ENCODE measurements around the gene ENOSF1.
"Not testable (repeated sequence)": the region's sequence is repeated elsewhere in the genome, so short reads cannot be mapped to it uniquely, and the experiment has no call there.

ENOSF1 gene

DNA sequence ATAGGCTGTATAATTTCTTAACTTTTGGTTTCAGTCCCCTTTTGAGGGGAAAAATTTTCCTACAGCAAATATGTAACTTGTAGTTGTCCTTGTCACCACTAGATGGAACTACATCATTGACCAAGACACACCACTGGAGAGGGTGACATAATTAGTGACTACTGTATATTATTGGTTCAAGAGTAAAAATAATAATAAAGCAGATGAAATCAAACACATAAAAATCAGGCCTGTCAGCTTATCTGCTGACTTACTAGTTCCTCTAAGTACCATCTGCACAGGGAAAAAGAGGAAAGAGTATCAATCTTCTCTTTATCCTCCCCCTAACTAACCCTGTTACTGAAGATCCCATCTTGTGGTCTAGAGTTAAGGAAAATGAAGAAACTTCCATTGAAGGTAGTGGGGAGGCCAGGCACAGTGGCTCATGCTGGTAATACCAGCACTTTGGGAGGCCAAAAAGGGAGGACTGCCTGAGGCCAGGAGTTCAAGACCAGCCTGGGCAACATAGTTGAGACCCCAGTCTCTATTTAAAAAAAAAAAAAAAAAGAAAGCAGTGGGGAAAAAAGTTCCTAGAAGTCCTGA is 29.6 kb upstream of the ENOSF1 start:
- Histone ChIP-seq H3K36me3 (peaks cover 35% of the 10 kb centered on the region), H3K9me3 (ENCODE audit: severe bottlenecking) (no peaks in the 10 kb centered on the region), H3K27me3 (ENCODE audit: insufficient read depth, low read depth, severe bottlenecking) (no peaks in the 10 kb centered on the region), H3K4me3 (ENCODE audit: low read depth, low read length) (no peak overlapping the region), H3K27ac (no peak overlapping the region)
- no peak for DNase-seq
- TF ChIP-seq, protein P1, sequence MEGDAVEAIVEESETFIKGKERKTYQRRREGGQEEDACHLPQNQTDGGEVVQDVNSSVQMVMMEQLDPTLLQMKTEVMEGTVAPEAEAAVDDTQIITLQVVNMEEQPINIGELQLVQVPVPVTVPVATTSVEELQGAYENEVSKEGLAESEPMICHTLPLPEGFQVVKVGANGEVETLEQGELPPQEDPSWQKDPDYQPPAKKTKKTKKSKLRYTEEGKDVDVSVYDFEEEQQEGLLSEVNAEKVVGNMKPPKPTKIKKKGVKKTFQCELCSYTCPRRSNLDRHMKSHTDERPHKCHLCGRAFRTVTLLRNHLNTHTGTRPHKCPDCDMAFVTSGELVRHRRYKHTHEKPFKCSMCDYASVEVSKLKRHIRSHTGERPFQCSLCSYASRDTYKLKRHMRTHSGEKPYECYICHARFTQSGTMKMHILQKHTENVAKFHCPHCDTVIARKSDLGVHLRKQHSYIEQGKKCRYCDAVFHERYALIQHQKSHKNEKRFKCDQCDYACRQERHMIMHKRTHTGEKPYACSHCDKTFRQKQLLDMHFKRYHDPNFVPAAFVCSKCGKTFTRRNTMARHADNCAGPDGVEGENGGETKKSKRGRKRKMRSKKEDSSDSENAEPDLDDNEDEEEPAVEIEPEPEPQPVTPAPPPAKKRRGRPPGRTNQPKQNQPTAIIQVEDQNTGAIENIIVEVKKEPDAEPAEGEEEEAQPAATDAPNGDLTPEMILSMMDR (IDR thresholded peaks at IDR 0.05; ENCODE audit: low read depth, low read length) = peak; percentile 33; the same call in 1 of the 2 replicates

DNA sequence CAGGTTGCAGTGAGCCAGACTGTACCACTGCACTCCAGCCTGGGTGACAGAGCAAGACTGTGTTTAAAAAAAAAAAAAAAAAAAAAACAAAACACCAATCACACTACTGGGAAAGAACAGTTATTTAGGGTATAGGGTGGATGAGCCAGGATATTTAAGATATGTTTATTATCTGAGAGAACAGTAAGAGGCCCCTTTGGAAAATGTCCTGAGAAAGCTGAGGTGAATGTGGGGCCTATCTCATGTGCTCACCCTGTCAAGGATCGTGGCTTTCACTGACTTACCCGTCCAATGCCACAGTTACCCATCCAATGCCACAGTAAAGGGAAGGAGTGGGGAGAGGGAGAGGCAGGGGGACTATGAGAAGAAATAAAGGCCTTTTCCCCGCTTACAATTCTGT is 19.9 kb upstream of the ENOSF1 start:
- Histone ChIP-seq H3K36me3 (peaks cover 24% of the 10 kb centered on the region), H3K27me3 (ENCODE audit: insufficient read depth, low read depth, severe bottlenecking) (no peaks in the 10 kb centered on the region), H3K27ac (no peak overlapping the region), H3K9me3 (ENCODE audit: severe bottlenecking) (no peaks in the 10 kb centered on the region), H3K4me3 (ENCODE audit: low read depth, low read length) (no peak overlapping the region)
- DNase-seq = no peak
- TF ChIP-seq, protein P1 (IDR thresholded peaks at IDR 0.05; ENCODE audit: low read depth, low read length) = no peak

- TF ChIP-seq, protein P1 (IDR thresholded peaks at IDR 0.05; ENCODE audit: low read depth, low read length) = no peak
- Histone ChIP-seq H3K4me3 (ENCODE audit: low read depth, low read length) (no peak overlapping the region), H3K27me3 (ENCODE audit: insufficient read depth, low read depth, severe bottlenecking) (no peaks in the 10 kb centered on the region), H3K27ac (no peak overlapping the region), H3K9me3 (ENCODE audit: severe bottlenecking) (no peaks in the 10 kb centered on the region), H3K36me3 (peaks cover 15% of the 10 kb centered on the region)
- no peak for DNase-seq
Observed at GRCh38 chr18:731185-731584, 18.8 kb upstream of the ENOSF1 start.

GRCh38 chr18:730692-731091 is 18.3 kb upstream of the ENOSF1 start:
- H3K27ac ChIP-seq = no peak overlapping the region
- DNase-seq = no peak
- no peaks in the 10 kb centered on the region for H3K9me3 ChIP-seq (ENCODE audit: severe bottlenecking)
- H3K36me3 ChIP-seq = peaks cover 10% of the 10 kb centered on the region
- TF ChIP-seq, protein P1 (IDR thresholded peaks at IDR 0.05; ENCODE audit: low read depth, low read length) = no peak
- H3K4me3 ChIP-seq (ENCODE audit: low read depth, low read length) = no peak overlapping the region
- H3K27me3 ChIP-seq (ENCODE audit: insufficient read depth, low read depth, severe bottlenecking) = no peaks in the 10 kb centered on the region

- not testable (repeated sequence) for H3K36me3 ChIP-seq; H3K4me3 ChIP-seq (ENCODE audit: low read depth, low read length); H3K9me3 ChIP-seq (ENCODE audit: severe bottlenecking); H3K27me3 ChIP-seq (ENCODE audit: insufficient read depth, low read depth, severe bottlenecking); H3K27ac ChIP-seq
- TF ChIP-seq, protein P1 (IDR thresholded peaks at IDR 0.05; ENCODE audit: low read depth, low read length) = peak; percentile 24; the same call in 1 of the 2 replicates
- DNase-seq = peak; percentile 26
Observed at GRCh38 chr18:730120-730519, 17.7 kb upstream of the ENOSF1 start.

GRCh38 chr18:725646-726045 is 13.2 kb upstream of the ENOSF1 start:
- Histone ChIP-seq H3K9me3 (ENCODE audit: severe bottlenecking) (no peaks in the 10 kb centered on the region), H3K27me3 (ENCODE audit: insufficient read depth, low read depth, severe bottlenecking) (no peaks in the 10 kb centered on the region), H3K4me3 (ENCODE audit: low read depth, low read length) (no peak overlapping the region), H3K27ac (no peak overlapping the region), H3K36me3 (no peaks in the 10 kb centered on the region)
- TF ChIP-seq, protein P1 (IDR thresholded peaks at IDR 0.05; ENCODE audit: low read depth, low read length) = no peak
- no peak for DNase-seq
